ENCODE results near the gene FEM1A. TPM values are rescaled to one million over a fixed set of nuclear protein-coding genes. Genes with fewer than 3 reads are reported as not detected.

FEM1A gene
- total and polyA plus RNA-seq, 9 of the 15 experiments (the other 6 are each of a cell fraction or from before 2014, with no cell fraction given): 0.08 to 19.0 (median 6.8) TPM

DNA sequence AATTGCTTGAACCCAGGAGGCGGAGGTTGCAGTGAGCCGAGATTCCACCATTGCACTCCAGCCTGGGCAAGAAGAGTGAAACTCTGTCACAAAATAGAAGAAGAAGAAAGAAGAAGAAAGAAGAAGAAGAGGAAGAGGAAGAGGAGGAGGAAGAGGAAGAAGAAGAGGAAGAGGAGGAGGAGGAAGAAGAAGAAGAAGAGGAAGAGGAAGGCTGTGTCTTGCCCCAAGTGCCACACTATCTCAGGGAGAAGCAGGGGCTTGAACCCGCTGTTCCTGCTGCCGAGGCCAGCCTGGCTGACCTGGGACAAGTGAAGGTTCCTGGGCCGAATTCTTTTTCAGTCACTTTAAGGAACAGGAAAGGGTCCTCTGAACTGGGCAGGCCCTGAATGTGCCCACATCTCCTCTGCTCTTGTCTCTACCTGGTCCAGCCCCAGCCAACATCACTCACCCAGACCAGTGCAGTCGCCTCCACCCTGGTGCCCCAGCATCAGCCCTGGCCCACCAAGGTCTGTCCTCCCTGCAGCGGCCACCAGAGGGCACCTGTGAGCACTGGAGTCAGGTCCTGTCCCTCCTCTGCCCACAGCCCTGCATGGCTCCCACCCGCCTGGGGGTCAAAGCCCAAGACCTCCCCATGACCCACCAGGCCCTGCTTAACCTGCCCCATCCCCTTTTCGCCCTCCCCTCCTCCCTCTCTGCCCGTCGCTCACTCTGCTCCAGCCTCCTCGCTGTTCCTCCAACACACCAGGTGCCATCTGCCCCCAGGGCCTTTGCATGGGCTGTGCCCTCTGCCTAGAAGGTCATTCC is 20.0 kb downstream of the FEM1A start (continued):
- peak; percentile 8; the same call in 1 of the 2 replicates for TF ChIP-seq STAG1 (CRISPR knock-in tag; IDR thresholded peaks at IDR 0.05; ENCODE audit: borderline replicate concordance)
- TF ChIP-seq ARID1B (IDR thresholded peaks at IDR 0.05): peak; percentile 28; the same call in 1 of the 2 replicates
- no peak for TF ChIP-seq SMAD4 (CRISPR knock-in tag; conservative IDR thresholded peaks at IDR 0.05)
- peak; percentile 61; the same call in 1 of the 2 replicates for TF ChIP-seq CC2D1A (IDR thresholded peaks at IDR 0.05)
- TF ChIP-seq ZKSCAN1 (IDR thresholded peaks at IDR 0.05; ENCODE audit: low read depth, low read length): peak; percentile 67; the same call in 1 of the 2 replicates
- TF ChIP-seq HDAC1 (IDR thresholded peaks at IDR 0.05): peak in 1 of 2 experiments; percentile 79; a peak in 2 of 4 replicates
- peak; percentile 43 to 75 for TF ChIP-seq RAD21 (CRISPR knock-in tag; conservative IDR thresholded peaks at IDR 0.05 in 1 of 2, IDR thresholded peaks at IDR 0.05 in 1 of 2)
- TF ChIP-seq, protein P1, sequence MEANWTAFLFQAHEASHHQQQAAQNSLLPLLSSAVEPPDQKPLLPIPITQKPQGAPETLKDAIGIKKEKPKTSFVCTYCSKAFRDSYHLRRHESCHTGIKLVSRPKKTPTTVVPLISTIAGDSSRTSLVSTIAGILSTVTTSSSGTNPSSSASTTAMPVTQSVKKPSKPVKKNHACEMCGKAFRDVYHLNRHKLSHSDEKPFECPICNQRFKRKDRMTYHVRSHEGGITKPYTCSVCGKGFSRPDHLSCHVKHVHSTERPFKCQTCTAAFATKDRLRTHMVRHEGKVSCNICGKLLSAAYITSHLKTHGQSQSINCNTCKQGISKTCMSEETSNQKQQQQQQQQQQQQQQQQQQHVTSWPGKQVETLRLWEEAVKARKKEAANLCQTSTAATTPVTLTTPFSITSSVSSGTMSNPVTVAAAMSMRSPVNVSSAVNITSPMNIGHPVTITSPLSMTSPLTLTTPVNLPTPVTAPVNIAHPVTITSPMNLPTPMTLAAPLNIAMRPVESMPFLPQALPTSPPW (CRISPR knock-in tag; IDR thresholded peaks at IDR 0.05): 0 out of 2 replicates have a peak, but pooled peaks have one; percentile 14
- TF ChIP-seq NEUROD1 (IDR thresholded peaks at IDR 0.05; ENCODE audit: borderline replicate concordance, low read depth, low read length, partially characterized antibody): peak; percentile 33
- TF ChIP-seq RBFOX2 (IDR thresholded peaks at IDR 0.05; ENCODE audit: low read depth, low read length): 0 out of 2 replicates have a peak, but pooled peaks have one; percentile 35
- TF ChIP-seq SMARCA5 (IDR thresholded peaks at IDR 0.05): peak; percentile 100
- peak; percentile 41; the same call in 1 of the 2 replicates for TF ChIP-seq GABPB1 (CRISPR knock-in tag; IDR thresholded peaks at IDR 0.05)
- no peak for TF ChIP-seq DNMT1 (IDR thresholded peaks at IDR 0.05)
- TF ChIP-seq ETS2 (tag; IDR thresholded peaks at IDR 0.05; ENCODE audit: borderline replicate concordance, poor library complexity, severe bottlenecking): no peak
- TF ChIP-seq XRCC5 (IDR thresholded peaks at IDR 0.05; ENCODE audit: low read depth, low read length): no peak
- peak; percentile 39 for TF ChIP-seq JUND (IDR thresholded peaks at IDR 0.05; ENCODE audit: borderline replicate concordance, low read depth, low read length)
- TF ChIP-seq JUND (tag; IDR thresholded peaks at IDR 0.05; ENCODE audit: borderline replicate concordance, low read depth, low read length): no peak; the same call in 2 of the 3 replicates
- TF ChIP-seq YY1 (IDR thresholded peaks at IDR 0.05; ENCODE audit: borderline replicate concordance in 1 of 3, control insufficient read depth in 1 of 3, extremely low read depth in 1 of 3, insufficient read depth in 3 of 3, insufficient read length in 1 of 3, insufficient replicate concordance in 2 of 3, low read depth in 1 of 3, low read length in 2 of 3): peak in 1 of 3 experiments; percentile 44
- TF ChIP-seq, protein P2, sequence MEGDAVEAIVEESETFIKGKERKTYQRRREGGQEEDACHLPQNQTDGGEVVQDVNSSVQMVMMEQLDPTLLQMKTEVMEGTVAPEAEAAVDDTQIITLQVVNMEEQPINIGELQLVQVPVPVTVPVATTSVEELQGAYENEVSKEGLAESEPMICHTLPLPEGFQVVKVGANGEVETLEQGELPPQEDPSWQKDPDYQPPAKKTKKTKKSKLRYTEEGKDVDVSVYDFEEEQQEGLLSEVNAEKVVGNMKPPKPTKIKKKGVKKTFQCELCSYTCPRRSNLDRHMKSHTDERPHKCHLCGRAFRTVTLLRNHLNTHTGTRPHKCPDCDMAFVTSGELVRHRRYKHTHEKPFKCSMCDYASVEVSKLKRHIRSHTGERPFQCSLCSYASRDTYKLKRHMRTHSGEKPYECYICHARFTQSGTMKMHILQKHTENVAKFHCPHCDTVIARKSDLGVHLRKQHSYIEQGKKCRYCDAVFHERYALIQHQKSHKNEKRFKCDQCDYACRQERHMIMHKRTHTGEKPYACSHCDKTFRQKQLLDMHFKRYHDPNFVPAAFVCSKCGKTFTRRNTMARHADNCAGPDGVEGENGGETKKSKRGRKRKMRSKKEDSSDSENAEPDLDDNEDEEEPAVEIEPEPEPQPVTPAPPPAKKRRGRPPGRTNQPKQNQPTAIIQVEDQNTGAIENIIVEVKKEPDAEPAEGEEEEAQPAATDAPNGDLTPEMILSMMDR (IDR thresholded peaks at IDR 0.05 in 2 of 3, conservative IDR thresholded peaks at IDR 0.05 in 1 of 3; ENCODE audit: insufficient read depth in 2 of 3, low read depth in 1 of 3, low read length in 3 of 3): peak; percentile 86 to 92 (median 92)
- 0 out of 2 replicates have a peak, but pooled peaks have one; percentile 16 for TF ChIP-seq CREM (IDR thresholded peaks at IDR 0.05; ENCODE audit: low read depth)
- no peak for TF ChIP-seq ZNF184 (CRISPR knock-in tag; IDR thresholded peaks at IDR 0.05)
